K562 (cell line): ENCODE measurements around the gene TMC8. TPM values are rescaled to one million over a fixed set of nuclear protein-coding genes. Genes with fewer than 3 reads are reported as not detected.

Source experiments
- FUS ChIP-seq: fragments of 200-400 bp; formaldehyde crosslinking; optimal IDR thresholded peaks from 2 replicates; pipeline ENCODE3; 2017; ENCODE audit warnings: low read depth, low read length
- HDGF ChIP-seq: fragments of 450-650 bp; IDR thresholded peaks from 2 replicates; pipeline ENCODE4 v1.6.1; 2016
- HMG20B ChIP-seq: fragments of 250-450 bp; sonication (Bioruptor Pico); IDR thresholded peaks from 2 replicates; pipeline ENCODE4 v1.5.0; 2021; ENCODE audit warnings: mild to moderate bottlenecking
- ILK ChIP-seq: fragments of 450-650 bp; IDR thresholded peaks from 2 replicates; pipeline ENCODE4 v1.6.1; 2016; ENCODE audit warnings: missing genetic modification characterization, low read depth, mild to moderate bottlenecking, missing compliant biosample characterization, moderate library complexity, borderline replicate concordance
- KLF6 ChIP-seq: fragments of 250-450 bp; sonication (Bioruptor Pico); IDR thresholded peaks from 2 replicates; pipeline ENCODE4 v1.4.0; 2020; ENCODE audit warnings: mild to moderate bottlenecking, moderate library complexity, borderline replicate concordance
- NFXL1 ChIP-seq: fragments of 450-650 bp; formaldehyde crosslinking; IDR thresholded peaks from 2 replicates; pipeline ENCODE4 v1.4.0; 2021; ENCODE audit warnings: mild to moderate bottlenecking
- NR3C1 ChIP-seq: sonication (generic); formaldehyde crosslinking; IDR thresholded peaks from 2 replicates; pipeline ENCODE4 v1.8.1; 2022; ENCODE audit warnings: missing genetic modification reagents
- PPARD ChIP-seq: fragments of 250-450 bp; sonication (Bioruptor Pico); IDR thresholded peaks from 2 replicates; pipeline ENCODE4 v1.8.0; 2022; ENCODE audit warnings: inconsistent platforms, mild to moderate bottlenecking, moderate library complexity
- SAFB ChIP-seq: fragments of 200-400 bp; formaldehyde crosslinking; IDR thresholded peaks from 2 replicates; pipeline ENCODE4 v1.6.1; 2017; ENCODE audit warnings: low read depth, low read length, borderline replicate concordance
- SMAD1 ChIP-seq: fragments of 150-350 bp; IDR thresholded peaks from 2 replicates; pipeline ENCODE4 v1.6.1; 2014; ENCODE audit warnings: low read length, low read depth; ENCODE audit not compliant: partially characterized antibody
- SMARCA5 ChIP-seq: fragments of 450-650 bp; IDR thresholded peaks from 2 replicates; pipeline ENCODE4 v1.6.1; 2016
- SRSF3 ChIP-seq: fragments of 200-400 bp; formaldehyde crosslinking; IDR thresholded peaks from 2 replicates; pipeline ENCODE4 v1.6.1; 2016; ENCODE audit warnings: mild to moderate bottlenecking, low read length, moderate library complexity; ENCODE audit not compliant: insufficient read depth
- U2AF1 ChIP-seq: fragments of 200-400 bp; formaldehyde crosslinking; optimal IDR thresholded peaks from 2 replicates; pipeline ENCODE3; 2017; ENCODE audit warnings: mild to moderate bottlenecking, low read depth, low read length, moderate library complexity
- ZBTB17 ChIP-seq: fragments of 450-650 bp; formaldehyde crosslinking; IDR thresholded peaks from 2 replicates; pipeline ENCODE4 v1.4.0; 2020; ENCODE audit warnings: mild to moderate bottlenecking
- ZNF165 ChIP-seq: fragments of 250-450 bp; sonication (Bioruptor Pico); IDR thresholded peaks from 2 replicates; pipeline ENCODE4 v1.4.0; 2020; ENCODE audit warnings: borderline replicate concordance
- ZNF282 ChIP-seq: sonication (generic); formaldehyde crosslinking; IDR thresholded peaks from 2 replicates; pipeline ENCODE4 v1.8.1; 2023; ENCODE audit warnings: missing genetic modification reagents
- ZNF316 ChIP-seq: fragments of 450-650 bp; IDR thresholded peaks from 2 replicates; pipeline ENCODE4 v1.6.1; 2016
- ZNF584 ChIP-seq: fragments of 200-800 bp; sonication (Bioruptor generic); IDR thresholded peaks from 2 replicates; pipeline ENCODE4 v1.6.1; 2016; ENCODE audit warnings: low read depth, mild to moderate bottlenecking, missing genetic modification characterization, missing compliant biosample characterization
- ZNF668 ChIP-seq: fragments of 250-450 bp; sonication (Bioruptor Pico); IDR thresholded peaks from 2 replicates; pipeline ENCODE4 v1.8.0; 2022; ENCODE audit warnings: mild to moderate bottlenecking, inconsistent platforms
- ZNF717 ChIP-seq: fragments of 250-450 bp; sonication (Bioruptor Pico); IDR thresholded peaks from 2 replicates; pipeline ENCODE4 v1.5.0; 2021
- ZNF764 ChIP-seq: fragments of 250-450 bp; sonication (Bioruptor Pico); IDR thresholded peaks from 2 replicates; pipeline ENCODE4 v1.4.0; 2020; ENCODE audit warnings: low read depth, mild to moderate bottlenecking, moderate library complexity
- ZNF766 ChIP-seq: fragments of 200-800 bp; sonication (Bioruptor generic); conservative IDR thresholded peaks from 2 replicates; pipeline ENCODE4 v1.6.1; 2016; ENCODE audit warnings: missing genetic modification characterization, missing compliant biosample characterization
- polyA plus RNA-seq, 8 experiments: library from polyadenylated mRNA; depleted of rRNA in 4 of 8; stranded (reverse) in 5 of 8; unstranded in 3 of 8; fragments of >200 nt; fragmentation: Nextera tagmentation in 2 of 8; fragmentation: Illumina TruSeq in 1 of 8; extraction: Ambion mirVana in 2 of 8; extraction: Trizol in 1 of 8; gene quantifications; 2 replicates each; pipeline versions ENCODE4 v1.2.1 to v1.2.3, GENCODE V29; 2011 to 2014; ENCODE audit warnings: inconsistent platforms in 1 of 8, missing spikeins in 1 of 8
- total RNA-seq, 7 experiments: library from RNA; depleted of rRNA in 6 of 7; stranded (reverse); fragments of >200 nt in 6 of 7; fragmentation: Illumina TruSeq in 2 of 7; extraction: Trizol in 2 of 7; gene quantifications; 2 replicates each; pipeline versions ENCODE4 v1.2.1 to v1.2.3, GENCODE V29; 2011 to 2021; ENCODE audit warnings: low replicate concordance in 1 of 7
- TF ChIP-seq, protein P1 (sequence below): fragments of 450-650 bp; IDR thresholded peaks from 2 replicates; pipeline ENCODE4 v1.7.1; 2018; ENCODE audit warnings: mild to moderate bottlenecking, low read depth; ENCODE audit not compliant: partially characterized antibody
- TF ChIP-seq, protein P2 (sequence below): sonication (generic); formaldehyde crosslinking; IDR thresholded peaks from 2 replicates; pipeline ENCODE4 v1.8.1; 2023; ENCODE audit warnings: mild to moderate bottlenecking, missing genetic modification reagents
- TF ChIP-seq, protein P3 (sequence below): fragments of 250-450 bp; sonication (Bioruptor Pico); IDR thresholded peaks from 2 replicates; pipeline ENCODE4 v1.4.0; 2020

Gene TMC8
- total and polyA plus RNA-seq, 9 of the 15 experiments (the other 6 are each of a cell fraction or from before 2014, with no cell fraction given): 0.13 to 10.9 (median 2.8) TPM

DNA sequence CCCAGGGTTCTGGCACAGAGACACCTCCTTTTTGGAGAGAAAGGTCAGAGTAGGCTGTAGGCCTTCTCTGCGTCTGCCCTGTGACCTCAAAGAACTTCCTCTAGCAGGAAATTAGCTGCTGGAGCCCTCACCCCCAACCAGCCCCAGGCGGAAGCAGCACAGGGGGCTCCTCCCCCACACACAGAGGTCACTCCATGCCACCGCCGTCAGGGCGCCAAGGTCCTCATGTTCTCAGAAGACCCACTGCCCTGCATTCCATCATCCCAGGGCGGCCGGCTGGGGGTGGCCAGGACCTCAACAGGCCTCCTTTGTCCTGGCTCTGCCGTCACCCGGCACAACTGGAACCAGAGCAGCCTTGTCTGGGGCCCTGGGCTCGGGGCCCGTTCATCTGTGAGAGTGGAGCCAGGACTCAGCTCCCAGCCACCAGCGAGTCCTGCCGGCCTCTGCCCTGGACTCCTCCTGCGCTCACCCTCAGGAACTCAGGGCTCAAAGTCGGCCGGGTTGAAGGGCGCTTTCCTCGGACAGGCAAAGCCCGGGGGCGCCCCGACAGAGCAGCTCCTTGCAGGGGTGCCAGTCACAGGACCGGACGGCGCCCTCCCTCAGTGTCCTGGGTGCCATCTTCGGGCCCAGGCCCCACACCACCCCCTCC is 3.2 kb upstream of the TMC8 start (continued):
- TF ChIP-seq, protein P1, sequence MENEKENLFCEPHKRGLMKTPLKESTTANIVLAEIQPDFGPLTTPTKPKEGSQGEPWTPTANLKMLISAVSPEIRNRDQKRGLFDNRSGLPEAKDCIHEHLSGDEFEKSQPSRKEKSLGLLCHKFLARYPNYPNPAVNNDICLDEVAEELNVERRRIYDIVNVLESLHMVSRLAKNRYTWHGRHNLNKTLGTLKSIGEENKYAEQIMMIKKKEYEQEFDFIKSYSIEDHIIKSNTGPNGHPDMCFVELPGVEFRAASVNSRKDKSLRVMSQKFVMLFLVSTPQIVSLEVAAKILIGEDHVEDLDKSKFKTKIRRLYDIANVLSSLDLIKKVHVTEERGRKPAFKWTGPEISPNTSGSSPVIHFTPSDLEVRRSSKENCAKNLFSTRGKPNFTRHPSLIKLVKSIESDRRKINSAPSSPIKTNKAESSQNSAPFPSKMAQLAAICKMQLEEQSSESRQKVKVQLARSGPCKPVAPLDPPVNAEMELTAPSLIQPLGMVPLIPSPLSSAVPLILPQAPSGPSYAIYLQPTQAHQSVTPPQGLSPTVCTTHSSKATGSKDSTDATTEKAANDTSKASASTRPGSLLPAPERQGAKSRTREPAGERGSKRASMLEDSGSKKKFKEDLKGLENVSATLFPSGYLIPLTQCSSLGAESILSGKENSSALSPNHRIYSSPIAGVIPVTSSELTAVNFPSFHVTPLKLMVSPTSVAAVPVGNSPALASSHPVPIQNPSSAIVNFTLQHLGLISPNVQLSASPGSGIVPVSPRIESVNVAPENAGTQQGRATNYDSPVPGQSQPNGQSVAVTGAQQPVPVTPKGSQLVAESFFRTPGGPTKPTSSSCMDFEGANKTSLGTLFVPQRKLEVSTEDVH: no peak
- TF ChIP-seq NFXL1 (CRISPR knock-in tag) (no peak), ZNF766 (CRISPR knock-in tag) (no peak), ZBTB17 (CRISPR knock-in tag) (0 out of 2 replicates have a peak, but pooled peaks have one; percentile 21), ZNF668 (CRISPR knock-in tag) (no peak), ZNF282 (no peak), SRSF3 (no peak), PPARD (CRISPR knock-in tag) (no peak), NR3C1 (CRISPR knock-in tag) (no peak), SMAD1 (peak; percentile 63), ZNF717 (CRISPR knock-in tag) (no peak), U2AF1 (no peak), HMG20B (no peak), ZNF316 (no peak), ILK (tag) (no peak), SAFB (no peak), ZNF584 (no peak), KLF6 (no peak; the same call in 1 of the 2 replicates), FUS (no peak), SMARCA5 (no peak), HDGF (no peak), ZNF764 (CRISPR knock-in tag) (no peak), ZNF165 (CRISPR knock-in tag) (no peak)
- TF ChIP-seq, protein P2, sequence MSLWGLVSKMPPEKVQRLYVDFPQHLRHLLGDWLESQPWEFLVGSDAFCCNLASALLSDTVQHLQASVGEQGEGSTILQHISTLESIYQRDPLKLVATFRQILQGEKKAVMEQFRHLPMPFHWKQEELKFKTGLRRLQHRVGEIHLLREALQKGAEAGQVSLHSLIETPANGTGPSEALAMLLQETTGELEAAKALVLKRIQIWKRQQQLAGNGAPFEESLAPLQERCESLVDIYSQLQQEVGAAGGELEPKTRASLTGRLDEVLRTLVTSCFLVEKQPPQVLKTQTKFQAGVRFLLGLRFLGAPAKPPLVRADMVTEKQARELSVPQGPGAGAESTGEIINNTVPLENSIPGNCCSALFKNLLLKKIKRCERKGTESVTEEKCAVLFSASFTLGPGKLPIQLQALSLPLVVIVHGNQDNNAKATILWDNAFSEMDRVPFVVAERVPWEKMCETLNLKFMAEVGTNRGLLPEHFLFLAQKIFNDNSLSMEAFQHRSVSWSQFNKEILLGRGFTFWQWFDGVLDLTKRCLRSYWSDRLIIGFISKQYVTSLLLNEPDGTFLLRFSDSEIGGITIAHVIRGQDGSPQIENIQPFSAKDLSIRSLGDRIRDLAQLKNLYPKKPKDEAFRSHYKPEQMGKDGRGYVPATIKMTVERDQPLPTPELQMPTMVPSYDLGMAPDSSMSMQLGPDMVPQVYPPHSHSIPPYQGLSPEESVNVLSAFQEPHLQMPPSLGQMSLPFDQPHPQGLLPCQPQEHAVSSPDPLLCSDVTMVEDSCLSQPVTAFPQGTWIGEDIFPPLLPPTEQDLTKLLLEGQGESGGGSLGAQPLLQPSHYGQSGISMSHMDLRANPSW (CRISPR knock-in tag): no peak
- TF ChIP-seq, protein P3, sequence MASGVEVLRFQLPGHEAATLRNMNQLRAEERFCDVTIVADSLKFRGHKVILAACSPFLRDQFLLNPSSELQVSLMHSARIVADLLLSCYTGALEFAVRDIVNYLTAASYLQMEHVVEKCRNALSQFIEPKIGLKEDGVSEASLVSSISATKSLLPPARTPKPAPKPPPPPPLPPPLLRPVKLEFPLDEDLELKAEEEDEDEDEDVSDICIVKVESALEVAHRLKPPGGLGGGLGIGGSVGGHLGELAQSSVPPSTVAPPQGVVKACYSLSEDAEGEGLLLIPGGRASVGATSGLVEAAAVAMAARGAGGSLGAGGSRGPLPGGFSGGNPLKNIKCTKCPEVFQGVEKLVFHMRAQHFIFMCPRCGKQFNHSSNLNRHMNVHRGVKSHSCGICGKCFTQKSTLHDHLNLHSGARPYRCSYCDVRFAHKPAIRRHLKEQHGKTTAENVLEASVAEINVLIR (CRISPR knock-in tag): no peak
